SU-DHL-6 (cell line): Measurements from ENCODE around the gene KCNE1.
"Not testable (repeated sequence)": the region's sequence is repeated elsewhere in the genome, so short reads cannot be mapped to it uniquely, and the experiment has no call there.

Source experiments
- CTCF ChIP-seq: fragments of 200-600 bp; sonication (generic); IDR thresholded peaks from one replicate; pipeline ENCODE4 v1.5.1; 2017; ENCODE audit warnings: antibody characterized with exemption, mild to moderate bottlenecking, low read length, moderate library complexity; ENCODE audit not compliant: insufficient read depth, poor library complexity, severe bottlenecking
- EZH2phosphoT487 ChIP-seq: fragments of 200-600 bp; sonication (generic), shearing (Covaris generic); conservative IDR thresholded peaks from 2 replicates; pipeline ENCODE4 v1.6.1; 2018; ENCODE audit warnings: mild to moderate bottlenecking, antibody characterized with exemption, low read length, moderate library complexity, mixed read lengths

GRCh38 chr21:34427339-34427738, 84.7 kb downstream of the KCNE1 start:
- TF ChIP-seq CTCF, EZH2phosphoT487: not testable (repeated sequence)
